ENCODE data around the gene FBXW7. TPM values are rescaled to one million over a fixed set of nuclear protein-coding genes. Genes with fewer than 3 reads are reported as not detected.

The FBXW7 gene
- total RNA-seq, 1 donor from 2014 or later: 47.2 TPM

- intact Hi-C loops (cut with DNase I): no loop called here
- H3K9me3 ChIP-seq: no peaks in the 10 kb centered on the region
- DNase-seq (no peak), ATAC-seq (no peak)
- no peak overlapping the region for H3K4me3 ChIP-seq
- H3K4me1 ChIP-seq: no peaks in the 10 kb centered on the region
- no peak overlapping the region for H3K27ac ChIP-seq
- H3K36me3 ChIP-seq: no peaks in the 10 kb centered on the region
- no peaks in the 10 kb centered on the region for H3K27me3 ChIP-seq
- no peak for TF ChIP-seq CTCF (IDR thresholded peaks at IDR 0.05)
Measured at GRCh38 chr4:152299553-152299952, 236.3 kb downstream of the FBXW7 start.

- ATAC-seq: no peak
- H3K4me1 ChIP-seq: no peaks in the 10 kb centered on the region
Measured at GRCh38 chr4:152296386-152296785, 239.5 kb downstream of the FBXW7 start.

GRCh38 chr4:152294765-152295164, 241.1 kb downstream of the FBXW7 start:
- intact Hi-C loops (cut with DNase I): no loop called here
- Histone ChIP-seq H3K27ac (no peak overlapping the region), H3K9me3 (no peaks in the 10 kb centered on the region), H3K4me1 (no peaks in the 10 kb centered on the region), H3K4me3 (no peak overlapping the region), H3K36me3 (no peaks in the 10 kb centered on the region), H3K27me3 (no peaks in the 10 kb centered on the region)
- DNase-seq (no peak), ATAC-seq (no peak)
- TF ChIP-seq CTCF (IDR thresholded peaks at IDR 0.05): no peak

More at GRCh38 chr4:152296386-152296785, 239.5 kb downstream of the FBXW7 start:
- no peak for TF ChIP-seq CTCF (IDR thresholded peaks at IDR 0.05)
- intact Hi-C loops (cut with DNase I): no loop called here
- no peaks in the 10 kb centered on the region for H3K27me3 ChIP-seq
- DNase-seq: no peak
- no peak overlapping the region for H3K27ac ChIP-seq
- H3K4me3 ChIP-seq: no peak overlapping the region
- H3K36me3 ChIP-seq: no peaks in the 10 kb centered on the region
- H3K9me3 ChIP-seq: no peaks in the 10 kb centered on the region

DNA sequence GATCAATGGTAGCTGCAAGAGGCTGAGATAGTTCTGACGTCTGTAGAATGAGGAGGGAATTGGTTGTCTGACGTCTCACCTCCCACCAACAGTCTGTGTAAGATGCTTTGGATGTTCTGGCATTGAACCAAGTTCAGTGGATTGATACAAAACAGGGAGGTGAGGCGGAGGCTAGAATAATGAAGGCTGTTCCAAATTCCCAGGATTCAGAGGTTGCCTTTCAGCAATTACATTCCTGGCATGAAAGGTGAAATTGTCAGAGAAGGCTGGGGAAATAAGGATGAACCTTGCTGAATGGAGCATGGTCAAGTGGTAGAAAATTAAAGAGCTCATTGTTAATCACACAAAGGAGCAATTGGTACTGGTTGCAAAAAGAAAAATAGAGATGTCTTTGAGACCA, 241.6 kb downstream of the FBXW7 start:
- intact Hi-C loops (cut with DNase I): no loop called here
- Histone ChIP-seq H3K4me1 (no peaks in the 10 kb centered on the region), H3K9me3 (no peaks in the 10 kb centered on the region), H3K27me3 (no peaks in the 10 kb centered on the region), H3K4me3 (no peak overlapping the region), H3K36me3 (no peaks in the 10 kb centered on the region), H3K27ac (no peak overlapping the region)
- no peak for TF ChIP-seq CTCF (IDR thresholded peaks at IDR 0.05)
- DNase-seq (no peak), ATAC-seq (no peak)

DNA sequence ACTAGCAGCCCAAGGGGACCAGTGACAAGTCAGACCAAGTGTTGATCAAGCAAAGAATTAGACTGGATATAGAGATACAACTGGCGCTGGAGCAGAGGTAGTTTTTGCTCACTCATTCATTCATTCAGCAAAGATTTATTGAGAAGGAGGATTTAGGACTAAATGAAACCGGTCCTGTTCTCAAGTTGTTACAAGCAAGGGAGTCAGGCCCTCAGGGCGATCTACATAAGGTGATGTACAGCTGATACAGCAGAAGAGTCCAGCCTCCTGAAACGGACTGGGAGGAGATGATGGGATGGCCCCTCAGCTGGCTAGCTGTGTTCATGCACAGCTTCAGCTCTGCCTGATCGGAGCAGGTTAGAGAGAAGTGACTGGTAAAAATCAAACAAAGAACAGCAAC, 242.4 kb downstream of the FBXW7 start:
- DNase-seq (no peak), ATAC-seq (no peak)
- H3K9me3 ChIP-seq: no peaks in the 10 kb centered on the region
- no peak overlapping the region for H3K27ac ChIP-seq
- TF ChIP-seq CTCF (IDR thresholded peaks at IDR 0.05): no peak
- H3K36me3 ChIP-seq: no peaks in the 10 kb centered on the region
- H3K4me3 ChIP-seq: no peak overlapping the region
- no peaks in the 10 kb centered on the region for H3K27me3 ChIP-seq
- no peaks in the 10 kb centered on the region for H3K4me1 ChIP-seq
- intact Hi-C loops (cut with DNase I): no loop called here

- ATAC-seq: no peak
- no peaks in the 10 kb centered on the region for H3K9me3 ChIP-seq
- H3K36me3 ChIP-seq: no peaks in the 10 kb centered on the region
- DNase-seq: no peak
- no peak overlapping the region for H3K27ac ChIP-seq
- no peaks in the 10 kb centered on the region for H3K4me1 ChIP-seq
- intact Hi-C loops (cut with DNase I): no loop called here
- no peak overlapping the region for H3K4me3 ChIP-seq
- no peak for TF ChIP-seq CTCF (IDR thresholded peaks at IDR 0.05)
- H3K27me3 ChIP-seq: no peaks in the 10 kb centered on the region
Measured at GRCh38 chr4:152290366-152290921, 245.4 kb downstream of the FBXW7 start.

Measured in upper lobe of right lung (tissue), 1 donor.